GM23338 (cell line): ENCODE measurements around the gene SLC2A1.

Experiments
- CTCF ChIP-seq, 2 experiments: fragments of 200-600 bp in 1 of 2; sonication (generic) in 1 of 2; conservative IDR thresholded peaks; 2 replicates each; pipeline versions ENCODE4 v1.5.1 to v1.6.1; 2016 to 2017; ENCODE audit warnings: antibody characterized with exemption in 2 of 2, low read depth in 2 of 2, mild to moderate bottlenecking in 2 of 2, moderate library complexity in 1 of 2
- STAT1 ChIP-seq: IDR thresholded peaks from one replicate; pipeline ENCODE4 v1.6.1; 2016; ENCODE audit warnings: antibody characterized with exemption; ENCODE audit not compliant: unreplicated experiment

- TF ChIP-seq CTCF (conservative IDR thresholded peaks at IDR 0.05; ENCODE audit: low read depth in 2 of 2) (no peak), STAT1 (no peak)
Observed at GRCh38 chr1:42888013-42888633, 70.5 kb downstream of the SLC2A1 start.
